Colon (tissue), 2 donors: ENCODE results near the gene CKM.
"Not testable (repeated sequence)": the region's sequence is repeated elsewhere in the genome, so short reads cannot be mapped to it uniquely, and the experiment has no call there.

ENCODE experiments used
- FAIRE-seq: peaks from 2 replicates; lab custom pipeline; 2012; peaks lifted over from hg19 to GRCh38; lab: Jason Lieb, UNC
- donor health status: control.
- donor health status: control.

Gene CKM

GRCh38 chr19:45291834-45292233 lies 30.8 kb downstream of the CKM start:
- FAIRE-seq, result no peak

GRCh38 chr19:45290381-45290931 lies 32.2 kb downstream of the CKM start:
- no peak for FAIRE-seq

- no peak for FAIRE-seq
Measured at GRCh38 chr19:45283443-45284033, 39.1 kb downstream of the CKM start.

GRCh38 chr19:45280471-45280961 lies 42.2 kb downstream of the CKM start:
- no peak for FAIRE-seq

GRCh38 chr19:45279587-45280192 lies 43.0 kb downstream of the CKM start:
- no peak for FAIRE-seq

GRCh38 chr19:45278087-45278486 lies 44.6 kb downstream of the CKM start:
- FAIRE-seq, result no peak

GRCh38 chr19:45276284-45276687 lies 46.4 kb downstream of the CKM start:
- FAIRE-seq, result no peak

GRCh38 chr19:45275370-45275971 lies 47.2 kb downstream of the CKM start:
- no peak for FAIRE-seq

- no peak for FAIRE-seq
Measured at GRCh38 chr19:45273521-45273855, 49.2 kb downstream of the CKM start.

- no peak for FAIRE-seq
Measured at GRCh38 chr19:45271735-45272108, 51.0 kb downstream of the CKM start.

GRCh38 chr19:45271098-45271734 lies 51.5 kb downstream of the CKM start:
- no peak for FAIRE-seq

GRCh38 chr19:45269939-45270338 lies 52.7 kb downstream of the CKM start:
- FAIRE-seq, result not testable (repeated sequence)

GRCh38 chr19:45267296-45267695 lies 55.4 kb downstream of the CKM start:
- FAIRE-seq, result no peak

- FAIRE-seq, result no peak
Measured at GRCh38 chr19:45265375-45265774, 57.3 kb downstream of the CKM start.

- FAIRE-seq, result no peak
Measured at GRCh38 chr19:45264781-45265317, 57.8 kb downstream of the CKM start.

- no peak for FAIRE-seq
Measured at GRCh38 chr19:45263013-45263412, 59.7 kb downstream of the CKM start.

GRCh38 chr19:45262570-45262969 lies 60.1 kb downstream of the CKM start:
- no peak for FAIRE-seq

GRCh38 chr19:45258862-45259261 lies 63.8 kb downstream of the CKM start:
- no peak for FAIRE-seq

GRCh38 chr19:45256836-45257235 lies 65.8 kb downstream of the CKM start:
- FAIRE-seq, result no peak
